Pancreas (tissue), 10 donors: ENCODE data around the gene KCNT2. TPM values are rescaled to one million over a fixed set of nuclear protein-coding genes. Genes with fewer than 3 reads are reported as not detected.

Experiments
- ATAC-seq, 4 donors: fragments of 200-7000 bp; cut with Tn5 transposase; one replicate each; pipeline versions ENCODE4 v1.8.0 to v1.9.1; 2020; ENCODE audit warnings: mild to moderate bottlenecking in 4 of 4, moderate library complexity in 4 of 4
- DNase-seq, 6 donors: peaks; one replicate each; pipeline ENCODE4 v3.0.0-alpha.2; 2020
- FAIRE-seq: peaks from 2 replicates; lab custom pipeline; 2012; peaks lifted over from hg19 to GRCh38; lab: Jason Lieb, UNC
- H3K27ac ChIP-seq, 4 donors: fragments of 200-600 bp; sonication (generic); 1 replicate in 3 of 4; 2 replicates in 1 of 4; pipeline versions ENCODE4 v1.5.0 to v1.8.0; 2020
- H3K27me3 ChIP-seq, 4 donors: fragments of 200-600 bp; one replicate each; pipeline ENCODE4 v1.8.0; 2021
- H3K36me3 ChIP-seq, 3 donors: fragments of 200-600 bp; sonication (generic) in 1 of 3; one replicate each; pipeline versions ENCODE4 v1.5.0 to v1.8.0; 2020 to 2021
- H3K4me1 ChIP-seq, 3 donors: fragments of 200-600 bp; one replicate each; pipeline ENCODE4 v1.8.0; 2021
- H3K4me3 ChIP-seq, 4 donors: fragments of 200-600 bp; sonication (generic) in 2 of 4; one replicate each; pipeline versions ENCODE4 v1.5.0 to v1.8.0; 2020 to 2021
- H3K9me3 ChIP-seq, 4 donors: fragments of 200-600 bp; one replicate each; pipeline ENCODE4 v1.8.0; 2021
- CTCF ChIP-seq, 4 donors: fragments of 200-600 bp; sonication (generic) in 3 of 4; IDR thresholded peaks; one replicate each; pipeline versions ENCODE4 v1.5.0 to v1.8.0; 2021; ENCODE audit warnings: antibody characterized with exemption in 4 of 4
- WGBS, 2 donors: extraction: QIAGEN DNeasy Blood & Tissue Kit; methylation state at CpG; one replicate each; pipeline ENCODE4 v1.1.7; 2013; 5-methylcytosine and 5-hydroxymethylcytosine counted together
- intact Hi-C, 3 donors: fragments of 100-400 bp; cut with DNase I; formaldehyde crosslinking; loops; one replicate each; pipeline versions ENCODE4 v1.11.1 to v1.14.2; 2022
- polyA plus RNA-seq, 2 donors: library from polyadenylated mRNA; stranded (reverse); fragments of 200-250 nt; gene quantifications; one replicate each; pipeline ENCODE4 v1.2.3, GENCODE V29; 2013
- total RNA-seq, 6 donors: library from RNA; stranded (reverse); fragmentation: NEBNext Ultra II Directional in 4 of 6; extraction: Animal tissue kit (Norgen Biotek cat#: 25700) in 4 of 6; gene quantifications; one replicate each; pipeline versions ENCODE4 v1.2.1 to v1.2.4, GENCODE V29; 2021 to 2023
- donor health status: healthy with polysubstance abuse.
- donor health status: DM: no; HTN: no; CAD: no; lungs with moderate emphysema.
- donor health status: DM: no; HTN: no; CAD: no.
- donor health status: control.
- donor health status: control.
- donor health status: Bipolar disorder and iron deficiency.
- donor health status: DM: yes; HTN: yes; CAD: no.
- donor health status: DM: no; HTN: no; CAD: no.
- donor health status: DM: no; HTN: no; CAD: no.
- donor health status: DM: yes; HTN: yes; CAD: no.

KCNT2 gene
- total and polyA plus RNA-seq, 8 donors = 0.19 to 0.67 (median 0.42) TPM

GRCh38 chr1:196497817-196498216, 110.4 kb downstream of the KCNT2 start:
- ATAC-seq (no peak), FAIRE-seq (no peak), DNase-seq (no peak)
- 61 to 77% methylated on average over 4 of the region's 4 CpGs for WGBS, 2 donors
- Histone ChIP-seq H3K4me3 (no peak overlapping the region), H3K36me3 (no peaks in the 10 kb centered on the region), H3K4me1 (no peaks in the 10 kb centered on the region), H3K27me3 (no peaks in the 10 kb centered on the region), H3K27ac (no peak overlapping the region), H3K9me3 (no peaks in the 10 kb centered on the region)
- intact Hi-C loops = no loop called here
- TF ChIP-seq CTCF (IDR thresholded peaks at IDR 0.05) = no peak

GRCh38 chr1:196494766-196495165, 113.5 kb downstream of the KCNT2 start:
- H3K27ac ChIP-seq = no peak overlapping the region
- H3K4me3 ChIP-seq = no peak overlapping the region
- TF ChIP-seq CTCF (IDR thresholded peaks at IDR 0.05) = no peak
- FAIRE-seq (no peak), DNase-seq (no peak), ATAC-seq (no peak)
- no peaks in the 10 kb centered on the region for H3K4me1 ChIP-seq
- intact Hi-C loops = no loop called here
- H3K9me3 ChIP-seq = no peaks in the 10 kb centered on the region
- H3K27me3 ChIP-seq = no peaks in the 10 kb centered on the region
- WGBS, 2 donors = 70 to 79% methylated on average over 5 of the region's 5 CpGs
- H3K36me3 ChIP-seq = no peaks in the 10 kb centered on the region

GRCh38 chr1:196493881-196494280, 114.4 kb downstream of the KCNT2 start:
- ATAC-seq = no peak
- WGBS, 2 donors = 65 to 76% methylated on average over 4 of the region's 4 CpGs

GRCh38 chr1:196488579-196488978, 119.7 kb downstream of the KCNT2 start:
- FAIRE-seq = no peak
- no peaks in the 10 kb centered on the region for H3K36me3 ChIP-seq
- TF ChIP-seq CTCF (IDR thresholded peaks at IDR 0.05) = no peak

More at GRCh38 chr1:196493881-196494280, 114.4 kb downstream of the KCNT2 start:
- H3K9me3 ChIP-seq = no peaks in the 10 kb centered on the region
- intact Hi-C loops = no loop called here
- no peak overlapping the region for H3K4me3 ChIP-seq
- H3K27ac ChIP-seq = no peak overlapping the region
- FAIRE-seq = no peak
- TF ChIP-seq CTCF (IDR thresholded peaks at IDR 0.05) = no peak
- no peak for DNase-seq
- no peaks in the 10 kb centered on the region for H3K27me3 ChIP-seq
- H3K4me1 ChIP-seq = no peaks in the 10 kb centered on the region
- H3K36me3 ChIP-seq = no peaks in the 10 kb centered on the region

GRCh38 chr1:196486346-196486745, 121.9 kb downstream of the KCNT2 start:
- Histone ChIP-seq H3K27ac (no peak overlapping the region), H3K9me3 (no peaks in the 10 kb centered on the region), H3K27me3 (no peaks in the 10 kb centered on the region), H3K4me3 (no peak overlapping the region), H3K4me1 (no peaks in the 10 kb centered on the region), H3K36me3 (no peaks in the 10 kb centered on the region)
- intact Hi-C loops = no loop called here
- ATAC-seq (no peak), DNase-seq (no peak), FAIRE-seq (no peak)
- no peak for TF ChIP-seq CTCF (IDR thresholded peaks at IDR 0.05)

More at GRCh38 chr1:196488579-196488978, 119.7 kb downstream of the KCNT2 start:
- H3K4me1 ChIP-seq = no peaks in the 10 kb centered on the region
- H3K27me3 ChIP-seq = no peaks in the 10 kb centered on the region
- ATAC-seq = no peak
- H3K4me3 ChIP-seq = no peak overlapping the region
- H3K9me3 ChIP-seq = no peaks in the 10 kb centered on the region
- no peak overlapping the region for H3K27ac ChIP-seq
- intact Hi-C loops = no loop called here
- no peak for DNase-seq
